ENCODE measurements around the gene ZFYVE28. TPM values are rescaled to one million over a fixed set of nuclear protein-coding genes. Genes with fewer than 3 reads are reported as not detected.

ZFYVE28 gene
- total and polyA plus RNA-seq, 10 of the 15 experiments (the other 5 are each of a cell fraction or from before 2014, with no cell fraction given): 0.06 to 1.9 (median 0.22) TPM; not detected in 1

- 72% methylated on average over 32 of the region's 32 CpGs for WGBS (ENCODE audit: insufficient coverage, insufficient replicate concordance, low lambda C conversion rate, missing lambda C conversion rate)
- ATAC-seq (no peak), FAIRE-seq (no peak), DNase-seq (ENCODE audit: low read depth, low spot score) (no peak)
- ChIA-PET POLR2A (no interaction called here), CTCF (no interaction called here), RAD21 (ENCODE audit: unreplicated experiment) (no interaction called here), SMC1A (ENCODE audit: uncharacterized antibody, unreplicated experiment) (no interaction called here)
- no peak for TF ChIP-seq CHD1 (IDR thresholded peaks at IDR 0.05; ENCODE audit: low read depth, low read length)
- no peak for TF ChIP-seq SREBF2 (IDR thresholded peaks at IDR 0.05; ENCODE audit: low read length)
- no peak for TF ChIP-seq BRCA1 (IDR thresholded peaks at IDR 0.05; ENCODE audit: low read depth, low read length)
- TF ChIP-seq CHD4 (IDR thresholded peaks at IDR 0.05): no peak
- no peak for TF ChIP-seq E4F1 (IDR thresholded peaks at IDR 0.05; ENCODE audit: borderline replicate concordance, partially characterized antibody)
- H3K9ac ChIP-seq (ENCODE audit: control insufficient read depth, insufficient read depth, low read length): no peak overlapping the region
- H3K27ac ChIP-seq (ENCODE audit: control insufficient read depth, insufficient read depth): no peak overlapping the region
- in situ Hi-C loops (cut with MboI) (no loop called here), intact Hi-C loops (cut with micrococcal nuclease; ENCODE audit: unreplicated experiment) (no loop called here)
- no peak overlapping the region for H2AFZ ChIP-seq (ENCODE audit: control insufficient read depth, low read depth, low read length)
- H3K36me3 ChIP-seq (ENCODE audit: control insufficient read depth in 2 of 2, insufficient read depth in 2 of 2, low read length in 1 of 2): peaks cover 0 to 4% of the 10 kb centered on the region in 2 experiments; a peak in 2 of 4 replicates
- no peaks in the 10 kb centered on the region for H3K4me1 ChIP-seq (ENCODE audit: control insufficient read depth, insufficient read depth, low read length)
- no peaks in the 10 kb centered on the region; the same call in 1 of the 2 replicates for H3K79me2 ChIP-seq (ENCODE audit: control insufficient read depth, insufficient read depth, low read length)
- no peaks in the 10 kb centered on the region for H3K27me3 ChIP-seq (replicated peaks in 1 of 2; ENCODE audit: control insufficient read depth in 2 of 2, insufficient read depth in 2 of 2, low read length in 1 of 2)
- H3K4me3 ChIP-seq: no peak overlapping the region
- H3K9me3 ChIP-seq (replicated peaks; ENCODE audit: control insufficient read depth, insufficient read depth, low read length): no peaks in the 10 kb centered on the region
- H3K4me2 ChIP-seq (ENCODE audit: control insufficient read depth, insufficient read depth): no peak overlapping the region
- BruUV-seq (replicated peaks): TSS peak; percentile 35
- H4K20me1 ChIP-seq (ENCODE audit: control insufficient read depth, insufficient read depth): no peaks in the 10 kb centered on the region
Measured at GRCh38 chr4:2253160-2254084, 165.0 kb downstream of the ZFYVE28 start.

Data from GM12878 (cell line).